Loucy (cell line): ENCODE measurements around the gene SMCHD1.

ENCODE experiments used
- EZH2phosphoT487 ChIP-seq: fragments of 200-600 bp; IDR thresholded peaks from 2 replicates; pipeline ENCODE4 v1.6.1; 2018; ENCODE audit warnings: antibody characterized with exemption, mild to moderate bottlenecking, moderate library complexity, borderline replicate concordance
- TF ChIP-seq, protein P1 (sequence below): fragments of 200-600 bp; sonication (generic); conservative IDR thresholded peaks from 2 replicates; pipeline ENCODE4 v1.5.1; 2014; ENCODE audit warnings: mild to moderate bottlenecking, antibody characterized with exemption, low read length

- TF ChIP-seq, protein P1, sequence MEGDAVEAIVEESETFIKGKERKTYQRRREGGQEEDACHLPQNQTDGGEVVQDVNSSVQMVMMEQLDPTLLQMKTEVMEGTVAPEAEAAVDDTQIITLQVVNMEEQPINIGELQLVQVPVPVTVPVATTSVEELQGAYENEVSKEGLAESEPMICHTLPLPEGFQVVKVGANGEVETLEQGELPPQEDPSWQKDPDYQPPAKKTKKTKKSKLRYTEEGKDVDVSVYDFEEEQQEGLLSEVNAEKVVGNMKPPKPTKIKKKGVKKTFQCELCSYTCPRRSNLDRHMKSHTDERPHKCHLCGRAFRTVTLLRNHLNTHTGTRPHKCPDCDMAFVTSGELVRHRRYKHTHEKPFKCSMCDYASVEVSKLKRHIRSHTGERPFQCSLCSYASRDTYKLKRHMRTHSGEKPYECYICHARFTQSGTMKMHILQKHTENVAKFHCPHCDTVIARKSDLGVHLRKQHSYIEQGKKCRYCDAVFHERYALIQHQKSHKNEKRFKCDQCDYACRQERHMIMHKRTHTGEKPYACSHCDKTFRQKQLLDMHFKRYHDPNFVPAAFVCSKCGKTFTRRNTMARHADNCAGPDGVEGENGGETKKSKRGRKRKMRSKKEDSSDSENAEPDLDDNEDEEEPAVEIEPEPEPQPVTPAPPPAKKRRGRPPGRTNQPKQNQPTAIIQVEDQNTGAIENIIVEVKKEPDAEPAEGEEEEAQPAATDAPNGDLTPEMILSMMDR = no peak
- no peak for TF ChIP-seq EZH2phosphoT487
These were observed 168.4 kb downstream of the SMCHD1 start for GRCh38 chr18:2823966-2824365.
